Erythroblast (primary cell): ENCODE results near the gene SGCG.

ENCODE experiments used
- GATA1 ChIP-seq: IDR thresholded peaks from 2 replicates; pipeline ENCODE4 v1.6.1; 2011; ENCODE audit warnings: low read depth, mild to moderate bottlenecking, control low read depth, low read length, moderate library complexity
- POLR2A ChIP-seq: IDR thresholded peaks from 2 replicates; pipeline ENCODE4 v1.6.1; 2011; ENCODE audit warnings: mild to moderate bottlenecking, low read length

DNA sequence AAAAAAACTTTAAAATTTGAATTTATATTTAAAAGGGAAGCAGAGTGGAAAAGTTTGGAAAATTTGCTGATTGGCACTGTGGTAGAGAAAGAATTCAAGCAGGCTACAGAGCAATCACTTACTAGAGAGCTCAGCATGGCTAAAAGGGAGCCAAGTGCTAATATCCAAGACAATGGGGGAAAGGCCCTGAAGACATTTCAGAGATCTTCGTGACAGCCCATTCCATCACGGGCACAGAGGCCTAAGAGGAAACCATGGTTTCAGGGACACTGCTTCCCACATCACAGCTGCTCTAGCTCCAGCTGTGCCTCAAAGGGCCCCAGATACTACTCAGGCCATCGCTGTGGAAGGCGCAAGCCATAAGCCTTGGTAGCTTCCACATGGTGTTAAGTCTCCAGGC lies 73.7 kb downstream of the SGCG start:
- TF ChIP-seq POLR2A (no peak), GATA1 (no peak)
